ES-I3 (cell line): Measurements from ENCODE around the gene ZNF649.
"Not testable (repeated sequence)": the region's sequence is repeated elsewhere in the genome, so short reads cannot be mapped to it uniquely, and the experiment has no call there.

Experiments used
- H3K36me3 ChIP-seq: 2 replicates; pipeline ENCODE4 v1.6.1; 2013; ENCODE audit warnings: mild to moderate bottlenecking, low read length, control low read depth, moderate library complexity; ENCODE audit not compliant: insufficient read depth
- H3K4me1 ChIP-seq: 2 replicates; pipeline ENCODE4 v1.6.1; 2013; ENCODE audit warnings: mild to moderate bottlenecking, control low read depth, low read length; ENCODE audit not compliant: insufficient read depth
- H3K9ac ChIP-seq: 2 replicates; pipeline ENCODE4 v1.6.1; 2013; ENCODE audit warnings: low read depth, mild to moderate bottlenecking, low read length, moderate library complexity
- H3K9me3 ChIP-seq: 2 replicates; pipeline ENCODE4 v1.6.1; 2013; ENCODE audit warnings: mild to moderate bottlenecking, low read length, moderate library complexity; ENCODE audit not compliant: control insufficient read depth, insufficient read depth

Gene ZNF649

GRCh38 chr19:51907981-51908380 is 3.2 kb upstream of the ZNF649 start:
- H3K4me1 ChIP-seq, H3K36me3 ChIP-seq: not testable (repeated sequence)
- Histone ChIP-seq H3K9me3 (peaks cover 14% of the 10 kb centered on the region), H3K9ac (peak overlapping the region; percentile 19; the same call in 1 of the 2 replicates)

- H3K36me3 ChIP-seq, H3K4me1 ChIP-seq: not testable (repeated sequence)
- 0 out of 2 replicates have a peak overlapping the region, but pooled peaks have one; percentile 15 for H3K9ac ChIP-seq
- peaks cover 10% of the 10 kb centered on the region for H3K9me3 ChIP-seq
These were observed 1.3 kb upstream of the ZNF649 start for GRCh38 chr19:51906108-51906507.

- not testable (repeated sequence) for H3K4me1 ChIP-seq
- Histone ChIP-seq H3K36me3 (peaks cover 10% of the 10 kb centered on the region), H3K9me3 (peaks cover 15% of the 10 kb centered on the region), H3K9ac (peak overlapping the region; percentile 100; the same call in 1 of the 2 replicates)
These were observed 822 bp upstream of the ZNF649 start for GRCh38 chr19:51905639-51906038.

DNA sequence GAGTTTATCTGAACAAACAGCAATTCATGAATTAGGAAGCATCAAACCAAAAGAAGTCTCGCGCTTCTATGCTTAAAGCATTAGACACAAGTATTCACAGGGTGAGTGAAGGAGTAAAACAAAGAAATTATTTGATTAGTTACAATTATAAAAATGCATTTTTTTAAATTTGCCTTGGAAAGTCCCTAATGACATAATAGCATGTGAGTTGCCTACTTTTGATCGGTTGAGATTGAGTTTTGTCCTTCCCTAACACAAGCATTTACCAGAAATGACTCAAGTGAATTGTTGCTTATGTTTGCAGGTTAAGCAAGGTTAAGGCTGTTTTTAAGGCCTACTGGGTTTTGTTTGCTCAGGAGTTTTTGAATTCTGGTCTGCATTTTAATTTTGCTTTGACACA is 389 bp upstream of the ZNF649 start:
- Histone ChIP-seq H3K9ac (peak overlapping the region; percentile 100), H3K4me1 (peaks cover 8% of the 10 kb centered on the region; the same call in 1 of the 2 replicates), H3K36me3 (peaks cover 15% of the 10 kb centered on the region), H3K9me3 (peaks cover 19% of the 10 kb centered on the region)

DNA sequence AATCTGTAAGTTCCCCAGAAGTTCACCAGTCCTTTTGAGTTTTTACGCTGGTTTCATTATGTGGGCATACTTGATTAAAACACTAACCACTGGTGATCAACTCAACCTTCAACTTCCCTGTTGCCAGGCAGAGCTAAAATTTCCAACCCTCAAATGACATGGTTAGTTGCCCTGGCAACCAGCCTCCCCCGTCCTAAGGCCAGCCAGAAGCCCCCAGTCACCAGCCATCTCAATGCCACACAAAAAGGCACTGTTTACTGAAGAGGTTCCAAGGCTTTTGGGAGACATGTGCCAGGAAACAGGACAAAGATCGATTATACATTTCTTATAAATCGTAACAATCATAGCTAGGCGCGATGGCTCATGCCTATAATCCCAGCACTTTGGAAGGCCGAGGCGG is 1.6 kb downstream of the ZNF649 start:
- peaks cover 33% of the 10 kb centered on the region for H3K36me3 ChIP-seq
- H3K9ac ChIP-seq: no peak overlapping the region; the same call in 1 of the 2 replicates
- peaks cover 8% of the 10 kb centered on the region; the same call in 1 of the 2 replicates for H3K4me1 ChIP-seq
- H3K9me3 ChIP-seq: peaks cover 33% of the 10 kb centered on the region

DNA sequence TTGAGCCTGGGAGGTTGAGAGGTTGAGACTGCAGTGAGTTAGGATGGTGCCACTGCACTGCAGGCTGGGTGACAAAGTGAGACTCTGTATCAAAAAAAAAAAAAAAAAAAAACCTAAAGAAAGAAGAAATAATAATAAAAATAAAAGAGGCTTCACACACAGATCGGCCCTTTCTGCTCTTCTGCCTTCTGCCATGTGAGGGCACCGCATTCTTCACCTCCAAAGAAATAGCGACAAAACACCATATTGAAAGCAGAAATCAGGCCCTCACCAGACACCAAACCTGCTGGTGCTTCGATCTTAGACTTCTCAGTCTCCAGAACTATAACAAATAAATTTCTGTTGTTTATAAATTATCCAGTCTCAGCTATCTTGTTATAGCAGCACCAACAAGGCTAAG is 3.0 kb downstream of the ZNF649 start:
- Histone ChIP-seq H3K9ac (no peak overlapping the region), H3K4me1 (peaks cover 6% of the 10 kb centered on the region; the same call in 1 of the 2 replicates), H3K9me3 (peaks cover 47% of the 10 kb centered on the region), H3K36me3 (peaks cover 41% of the 10 kb centered on the region)

DNA sequence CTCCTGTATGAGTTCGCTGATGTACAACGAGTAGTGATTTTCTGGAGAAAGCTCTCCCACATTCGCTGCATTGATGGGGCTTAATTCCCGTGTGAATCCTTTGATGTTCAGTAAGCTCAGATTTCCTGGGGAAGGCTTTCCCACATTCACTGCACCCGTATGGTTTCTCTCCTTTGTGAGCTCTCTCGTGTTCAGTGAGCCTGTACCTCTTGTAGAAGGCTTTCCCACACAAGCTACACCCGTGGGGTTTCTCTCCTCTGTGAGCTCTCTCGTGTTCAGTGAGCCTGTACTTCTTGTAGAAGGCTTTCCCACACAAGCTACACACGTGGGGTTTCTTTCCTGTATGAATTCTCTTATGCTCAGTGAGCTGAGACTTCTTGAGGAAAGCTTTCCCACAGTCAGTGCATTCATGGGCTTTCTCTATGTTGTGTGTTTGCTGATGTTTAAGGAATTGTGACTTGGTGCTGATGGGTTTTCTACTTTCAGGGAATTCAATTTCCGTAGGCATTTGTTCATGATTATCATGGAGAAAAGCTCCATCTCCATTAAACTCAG is 13.5 kb downstream of the ZNF649 start:
- H3K36me3 ChIP-seq: peaks cover 60% of the 10 kb centered on the region
- peaks cover 52% of the 10 kb centered on the region for H3K9me3 ChIP-seq
- no peaks in the 10 kb centered on the region for H3K4me1 ChIP-seq
- no peak overlapping the region for H3K9ac ChIP-seq

GRCh38 chr19:51889934-51890333 is 14.9 kb downstream of the ZNF649 start:
- Histone ChIP-seq H3K4me1 (no peaks in the 10 kb centered on the region), H3K9me3 (peaks cover 53% of the 10 kb centered on the region), H3K36me3 (peaks cover 49% of the 10 kb centered on the region), H3K9ac (no peak overlapping the region)

DNA sequence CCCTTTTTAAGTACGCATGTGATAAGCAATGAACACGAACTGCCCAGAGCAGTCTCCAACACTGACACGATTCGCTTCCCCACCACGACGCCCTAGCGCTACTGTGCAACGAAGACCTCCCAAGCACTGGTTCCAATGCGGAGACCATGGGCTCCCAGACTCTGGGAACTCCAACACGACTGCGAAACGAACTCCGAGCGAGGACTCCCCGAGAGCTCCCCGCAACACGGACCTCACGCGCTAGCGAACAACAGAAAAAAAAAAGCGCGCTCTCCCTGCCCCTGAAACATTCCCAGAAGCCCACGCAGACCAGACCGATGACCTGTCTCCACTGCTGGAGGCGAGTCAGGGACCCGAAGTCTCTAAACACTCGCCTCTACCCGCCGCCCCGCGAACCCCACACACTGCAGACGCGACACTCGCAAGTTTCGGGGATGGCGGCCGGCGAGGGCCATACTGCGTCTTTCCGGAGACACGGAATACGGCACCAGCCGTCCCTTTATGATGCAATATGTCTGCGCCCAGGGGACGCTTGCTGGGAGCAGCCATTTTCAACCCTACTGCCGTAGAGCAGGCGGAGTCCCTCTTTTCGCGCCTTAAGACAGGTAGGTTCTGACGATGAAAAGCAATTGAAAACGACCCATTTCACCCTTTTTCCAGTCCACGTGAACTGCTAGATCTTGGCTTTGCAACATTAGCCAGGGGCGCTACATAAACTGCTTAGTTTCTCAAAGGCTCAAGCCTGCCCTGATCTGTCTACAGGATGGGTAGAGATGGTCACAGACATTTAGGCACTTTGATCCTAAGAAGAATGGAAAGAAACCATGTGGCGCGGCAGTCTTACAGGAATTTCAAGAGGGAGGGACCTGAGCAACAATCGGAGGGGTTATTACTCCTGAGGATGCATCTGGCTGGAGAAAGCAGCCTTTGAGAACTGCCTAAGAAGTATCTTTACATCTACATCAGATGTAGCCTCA is 17.0 kb downstream of the ZNF649 start, which contains the start of gene ZNF577:
TSS of gene ZNF577 (minus strand) at position 430 of the 977 bp plus-strand sequence. CDS start 7,569 bp downstream, outside the sequence.
- Histone ChIP-seq H3K4me1 (no peaks in the 10 kb centered on the region), H3K36me3 (peaks cover 28% of the 10 kb centered on the region), H3K9me3 (peaks cover 38% of the 10 kb centered on the region), H3K9ac (peak within 1 kb of the TSS; percentile 91)

GRCh38 chr19:51884713-51885112 is 20.1 kb downstream of the ZNF649 start:
- H3K36me3 ChIP-seq: peaks cover 16% of the 10 kb centered on the region; the same call in 1 of the 2 replicates
- no peaks in the 10 kb centered on the region for H3K4me1 ChIP-seq
- peaks cover 22% of the 10 kb centered on the region for H3K9me3 ChIP-seq
- H3K9ac ChIP-seq: no peak overlapping the region

- Histone ChIP-seq H3K9me3 (peaks cover 14% of the 10 kb centered on the region), H3K4me1 (no peaks in the 10 kb centered on the region), H3K36me3 (peaks cover 12% of the 10 kb centered on the region; the same call in 1 of the 2 replicates), H3K9ac (no peak overlapping the region)
These were observed 22.3 kb downstream of the ZNF649 start for GRCh38 chr19:51882518-51882917.

- H3K36me3 ChIP-seq: peaks cover 39% of the 10 kb centered on the region
- no peak overlapping the region for H3K9ac ChIP-seq
- H3K4me1 ChIP-seq: no peaks in the 10 kb centered on the region
- peaks cover 36% of the 10 kb centered on the region for H3K9me3 ChIP-seq
These were observed 31.7 kb downstream of the ZNF649 start for GRCh38 chr19:51873097-51873496.

GRCh38 chr19:51861870-51862622 is 42.8 kb downstream of the ZNF649 start:
- H3K4me1 ChIP-seq: no peaks in the 10 kb centered on the region
- peaks cover 4% of the 10 kb centered on the region; the same call in 1 of the 2 replicates for H3K36me3 ChIP-seq
- H3K9ac ChIP-seq: no peak overlapping the region
- peaks cover 29% of the 10 kb centered on the region for H3K9me3 ChIP-seq
